Endothelial cell of umbilical vein (primary cell): Measurements from ENCODE around the gene RALGAPA1. TPM values are rescaled to one million over a fixed set of nuclear protein-coding genes. Genes with fewer than 3 reads are reported as not detected.

ENCODE experiments used
- BruUV-seq: library from RNA; stranded (reverse); fragments of 400-500 nt; replicated peaks from 2 replicates; lab custom pipeline; 2021; lab: Mats Ljungman, UMichigan
- CTCF ChIA-PET: fragments of 300-600, 350-600 bp; sonication (Branson Sonifier 250); formaldehyde crosslinking; loops from one replicate; lab custom pipeline; 2021; ENCODE audit warnings: antibody characterized with exemption, inconsistent platforms; lab: Charles Lee
- POLR2A ChIA-PET: fragments of 300-600, 350-600 bp; sonication (Branson Sonifier 250); formaldehyde crosslinking; loops from one replicate; lab custom pipeline; 2021; ENCODE audit warnings: antibody characterized with exemption, inconsistent platforms; lab: Charles Lee
- DNase-seq: peaks from one replicate; pipeline ENCODE4 v3.0.0-alpha.2; 2011; ENCODE audit warnings: low read depth, low spot score
- FAIRE-seq: peaks from 2 replicates; lab custom pipeline; 2011; peaks lifted over from hg19 to GRCh38; lab: Jason Lieb, UNC
- H2AFZ ChIP-seq: 2 replicates; pipeline ENCODE4 v1.6.0; 2012; ENCODE audit warnings: low read depth, low read length, control low read depth, inconsistent platforms
- H3K27ac ChIP-seq: 2 replicates; pipeline ENCODE4 v1.5.1; 2011; ENCODE audit warnings: low read depth, mild to moderate bottlenecking, control low read depth, low read length, moderate library complexity; ENCODE audit not compliant: insufficient read depth
- H3K27me3 ChIP-seq, 2 experiments: 2 replicates each; pipeline versions ENCODE4 v1.6.0 to v1.6.1; 2011; ENCODE audit warnings: low read length in 2 of 2, mixed read lengths in 1 of 2; ENCODE audit not compliant: control insufficient read depth in 2 of 2, insufficient read depth in 2 of 2
- H3K36me3 ChIP-seq, 2 experiments: 2 replicates in 1 of 2; 3 replicates in 1 of 2; pipeline ENCODE4 v1.5.1; 2011; ENCODE audit warnings: low read length in 2 of 2, mild to moderate bottlenecking in 1 of 2, moderate library complexity in 1 of 2; ENCODE audit not compliant: control insufficient read depth in 2 of 2, insufficient read depth in 2 of 2; ENCODE audit errors: extremely low read depth in 1 of 2
- H3K4me1 ChIP-seq: 3 replicates; pipeline ENCODE4 v1.5.1; 2011; ENCODE audit warnings: mild to moderate bottlenecking, low read length; ENCODE audit not compliant: control insufficient read depth, insufficient read depth; ENCODE audit errors: extremely low read depth
- H3K4me2 ChIP-seq: 2 replicates; pipeline ENCODE4 v1.6.1; 2011; ENCODE audit warnings: low read length, control low read depth, mixed read lengths; ENCODE audit not compliant: insufficient read depth
- H3K4me3 ChIP-seq, 3 experiments: fragments of 200-600 bp in 1 of 3; sonication (generic), shearing (Covaris generic) in 1 of 3; replicated peaks in 1 of 3; 2 replicates each; pipeline ENCODE4 v1.5.1; 2011 to 2016; ENCODE audit warnings: control low read depth in 3 of 3, low read length in 3 of 3, mild to moderate bottlenecking in 2 of 3, inconsistent platforms in 1 of 3, low read depth in 1 of 3, moderate library complexity in 1 of 3; ENCODE audit not compliant: insufficient read depth in 1 of 3
- H3K79me2 ChIP-seq: 2 replicates; pipeline ENCODE4 v1.6.0; 2012; ENCODE audit warnings: low read length, inconsistent platforms; ENCODE audit not compliant: control insufficient read depth, insufficient read depth
- H3K9ac ChIP-seq: replicated peaks from 2 replicates; pipeline ENCODE3; 2011; ENCODE audit warnings: low read length, control low read depth; ENCODE audit not compliant: insufficient read depth; ENCODE audit errors: extremely low read depth
- H3K9me1 ChIP-seq: replicated peaks from 3 replicates; pipeline ENCODE4 v1.6.0; 2011; ENCODE audit warnings: mild to moderate bottlenecking, low read length; ENCODE audit not compliant: control insufficient read depth, insufficient read depth; ENCODE audit errors: extremely low read depth
- H3K9me3 ChIP-seq: replicated peaks from 2 replicates; pipeline ENCODE4 v1.5.1; 2012; ENCODE audit warnings: low read length, inconsistent platforms; ENCODE audit not compliant: control insufficient read depth, insufficient read depth
- H4K20me1 ChIP-seq: replicated peaks from 2 replicates; pipeline ENCODE3; 2011; ENCODE audit warnings: mild to moderate bottlenecking, low read length; ENCODE audit not compliant: control insufficient read depth, insufficient read depth; ENCODE audit errors: extremely low read depth
- EZH2 ChIP-seq: IDR thresholded peaks from 2 replicates; pipeline ENCODE4 v1.6.1; 2012; ENCODE audit warnings: borderline replicate concordance, low read depth, mild to moderate bottlenecking, moderate library complexity, low read length, inconsistent platforms; ENCODE audit not compliant: severe bottlenecking
- FOS ChIP-seq: IDR thresholded peaks from 2 replicates; pipeline ENCODE4 v1.6.1; 2011; ENCODE audit warnings: mild to moderate bottlenecking, low read length, moderate library complexity, borderline replicate concordance; ENCODE audit not compliant: insufficient read depth
- GATA2 ChIP-seq: IDR thresholded peaks from 2 replicates; pipeline ENCODE4 v1.7.0; 2011; ENCODE audit warnings: low read depth, mild to moderate bottlenecking, moderate library complexity, mixed read lengths, low read length; ENCODE audit not compliant: insufficient read length, insufficient read depth
- JUN ChIP-seq: IDR thresholded peaks from 2 replicates; pipeline ENCODE4 v1.6.1; 2011; ENCODE audit warnings: borderline replicate concordance, low read depth; ENCODE audit not compliant: insufficient read length, insufficient read depth
- MYC ChIP-seq: IDR thresholded peaks from one replicate; pipeline ENCODE4 v1.6.1; 2011; ENCODE audit warnings: mild to moderate bottlenecking, low read depth, low read length
- POLR2A ChIP-seq: IDR thresholded peaks from 2 replicates; pipeline ENCODE4 v1.6.1; 2012; ENCODE audit warnings: low read depth, mild to moderate bottlenecking, control low read depth, low read length
- POLR2AphosphoS5 ChIP-seq: IDR thresholded peaks from 2 replicates; pipeline ENCODE4 v1.6.1; 2012; ENCODE audit warnings: low read depth, mild to moderate bottlenecking, control low read depth, low read length, moderate library complexity; ENCODE audit not compliant: insufficient read depth
- dilution Hi-C: fragments of 300-500 bp; cut with MboI; formaldehyde crosslinking; loops from one replicate; pipeline ENCODE4 v1.15.0; 2019; ENCODE audit warnings: low sequenced_read_pairs; ENCODE audit not compliant: extremely low pct_ligation_motif_present
- intact Hi-C: fragments of 100-400 bp; cut with micrococcal nuclease; formaldehyde crosslinking; loops from one replicate; pipeline ENCODE4 v1.10.0; 2022
- polyA plus RNA-seq, 4 experiments: library from polyadenylated mRNA; depleted of rRNA in 3 of 4; stranded (reverse) in 3 of 4; unstranded in 1 of 4; fragments of >200 nt; gene quantifications; 2 replicates each; pipeline versions ENCODE4 v1.2.1 to v1.2.3, GENCODE V29; 2011 to 2012; ENCODE audit warnings: missing spikeins in 1 of 4
- total RNA-seq: library from RNA; stranded (reverse); gene quantifications from 2 replicates; pipeline ENCODE4 v1.2.3, GENCODE V29; 2021
- TF ChIP-seq, protein P1 (sequence below), 2 donors: IDR thresholded peaks; 1 replicate in 1 of 2; 2 replicates in 1 of 2; pipeline ENCODE4 v1.5.1; 2011; ENCODE audit warnings: low read length in 2 of 2, mild to moderate bottlenecking in 2 of 2, moderate library complexity in 2 of 2, control low read depth in 1 of 2, inconsistent platforms in 1 of 2, low read depth in 1 of 2; ENCODE audit not compliant: insufficient read depth in 1 of 2; ENCODE audit errors: extremely low read depth in 1 of 2
- TF ChIP-seq, protein P2 (sequence below): IDR thresholded peaks from 2 replicates; pipeline ENCODE4 v1.6.1; 2011; ENCODE audit not compliant: insufficient read depth, insufficient read length

RALGAPA1 gene
- total and polyA plus RNA-seq, 2 donors (not counting 3 experiments of a cell fraction or from before 2014, with no cell fraction given): 6.1 to 30.9 TPM

DNA sequence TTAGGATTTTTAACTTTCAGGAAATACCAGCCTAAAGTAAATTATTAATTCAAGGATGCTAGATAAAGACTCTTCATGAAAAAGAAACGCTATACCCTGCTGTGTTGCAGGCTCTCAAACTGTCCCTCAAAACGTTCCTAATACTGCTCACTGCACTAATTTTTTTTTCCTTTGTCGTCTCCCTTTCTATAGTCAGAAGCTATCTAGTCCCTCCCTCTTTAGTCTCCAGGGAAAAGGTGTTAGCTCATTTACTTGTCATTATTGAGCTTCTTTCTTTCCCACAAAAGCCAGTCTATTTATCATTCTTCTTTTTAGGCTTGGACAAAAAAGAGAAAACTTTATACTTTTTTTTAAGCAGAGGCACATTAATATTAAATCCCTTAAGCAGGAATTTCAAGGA, 305.4 kb downstream of the RALGAPA1 start:
- CTCF ChIA-PET: no interaction called here
- FAIRE-seq (no peak), DNase-seq (no peak)
- Histone ChIP-seq H3K4me3 (no peak overlapping the region), H3K9me1 (no peaks in the 10 kb centered on the region), H3K79me2 (no peaks in the 10 kb centered on the region), H3K27ac (no peak overlapping the region), H3K4me2 (no peak overlapping the region), H3K4me1 (peaks cover 16% of the 10 kb centered on the region), H4K20me1 (no peaks in the 10 kb centered on the region), H2AFZ (no peak overlapping the region), H3K9ac (no peak overlapping the region), H3K27me3 (no peaks in the 10 kb centered on the region), H3K36me3 (no peaks in the 10 kb centered on the region), H3K9me3 (no peaks in the 10 kb centered on the region)
- intact Hi-C loops: no loop called here
- BruUV-seq: no TSS peak
- dilution Hi-C loops: no loop called here
- TF ChIP-seq EZH2 (no peak), POLR2A (no peak), GATA2 (no peak), JUN (no peak), FOS (no peak), POLR2AphosphoS5 (no peak), MYC (no peak)
- TF ChIP-seq, protein P1, sequence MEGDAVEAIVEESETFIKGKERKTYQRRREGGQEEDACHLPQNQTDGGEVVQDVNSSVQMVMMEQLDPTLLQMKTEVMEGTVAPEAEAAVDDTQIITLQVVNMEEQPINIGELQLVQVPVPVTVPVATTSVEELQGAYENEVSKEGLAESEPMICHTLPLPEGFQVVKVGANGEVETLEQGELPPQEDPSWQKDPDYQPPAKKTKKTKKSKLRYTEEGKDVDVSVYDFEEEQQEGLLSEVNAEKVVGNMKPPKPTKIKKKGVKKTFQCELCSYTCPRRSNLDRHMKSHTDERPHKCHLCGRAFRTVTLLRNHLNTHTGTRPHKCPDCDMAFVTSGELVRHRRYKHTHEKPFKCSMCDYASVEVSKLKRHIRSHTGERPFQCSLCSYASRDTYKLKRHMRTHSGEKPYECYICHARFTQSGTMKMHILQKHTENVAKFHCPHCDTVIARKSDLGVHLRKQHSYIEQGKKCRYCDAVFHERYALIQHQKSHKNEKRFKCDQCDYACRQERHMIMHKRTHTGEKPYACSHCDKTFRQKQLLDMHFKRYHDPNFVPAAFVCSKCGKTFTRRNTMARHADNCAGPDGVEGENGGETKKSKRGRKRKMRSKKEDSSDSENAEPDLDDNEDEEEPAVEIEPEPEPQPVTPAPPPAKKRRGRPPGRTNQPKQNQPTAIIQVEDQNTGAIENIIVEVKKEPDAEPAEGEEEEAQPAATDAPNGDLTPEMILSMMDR (IDR thresholded peaks at IDR 0.05; ENCODE audit: extremely low read depth in 1 of 2, insufficient read depth in 1 of 2, low read depth in 1 of 2, low read length in 2 of 2): no peak
- TF ChIP-seq, protein P2, sequence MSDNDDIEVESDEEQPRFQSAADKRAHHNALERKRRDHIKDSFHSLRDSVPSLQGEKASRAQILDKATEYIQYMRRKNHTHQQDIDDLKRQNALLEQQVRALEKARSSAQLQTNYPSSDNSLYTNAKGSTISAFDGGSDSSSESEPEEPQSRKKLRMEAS: no peak
- POLR2A ChIA-PET: no interaction called here
